ENCODE measurements around the gene CLDN6.

CLDN6 gene

GRCh38 chr16:2968368-2968737, 49.6 kb downstream of the CLDN6 start:
- DNase-seq = no peak

- DNase-seq = no peak
Observed at GRCh38 chr16:2967721-2968161, 50.2 kb downstream of the CLDN6 start.

- no peak for DNase-seq
Observed at GRCh38 chr16:2967211-2967631, 50.8 kb downstream of the CLDN6 start.

GRCh38 chr16:2966808-2967191, 51.2 kb downstream of the CLDN6 start:
- no peak for DNase-seq

- no peak for DNase-seq
Observed at GRCh38 chr16:2966043-2966807, 51.8 kb downstream of the CLDN6 start.
